ENCODE results near the gene SEMA6A.

Gene SEMA6A

GRCh38 chr5:116575326-116576052 is 866 bp upstream of the SEMA6A start:
- DNase-seq = no peak

- DNase-seq = no peak
Measured at GRCh38 chr5:116573702-116574366, 789 bp downstream of the SEMA6A start.

GRCh38 chr5:116573279-116573701 is 1.3 kb downstream of the SEMA6A start:
- no peak for DNase-seq

GRCh38 chr5:116572350-116573278 is 2.0 kb downstream of the SEMA6A start:
- no peak for DNase-seq

GRCh38 chr5:116571568-116572349 is 2.9 kb downstream of the SEMA6A start:
- no peak for DNase-seq

- DNase-seq = no peak
Measured at GRCh38 chr5:116569999-116570398, 4.6 kb downstream of the SEMA6A start.

GRCh38 chr5:116567106-116567505 is 7.5 kb downstream of the SEMA6A start:
- no peak for DNase-seq

GRCh38 chr5:116566251-116566650 is 8.4 kb downstream of the SEMA6A start:
- DNase-seq = no peak

GRCh38 chr5:116564756-116565490 is 9.7 kb downstream of the SEMA6A start:
- no peak for DNase-seq

- DNase-seq = no peak
Measured at GRCh38 chr5:116564312-116564711, 10.3 kb downstream of the SEMA6A start.

- no peak for DNase-seq
Measured at GRCh38 chr5:116563736-116564308, 10.8 kb downstream of the SEMA6A start.

- DNase-seq = no peak
Measured at GRCh38 chr5:116562669-116563068, 12.0 kb downstream of the SEMA6A start.

- no peak for DNase-seq
Measured at GRCh38 chr5:116561658-116562057, 13.0 kb downstream of the SEMA6A start.

- DNase-seq = no peak
Measured at GRCh38 chr5:116559673-116560164, 14.9 kb downstream of the SEMA6A start.

GRCh38 chr5:116559239-116559638 is 15.4 kb downstream of the SEMA6A start:
- no peak for DNase-seq

- no peak for DNase-seq
Measured at GRCh38 chr5:116557669-116558271, 16.9 kb downstream of the SEMA6A start.

GRCh38 chr5:116554764-116555163 is 19.9 kb downstream of the SEMA6A start:
- no peak for DNase-seq

- no peak for DNase-seq
Measured at GRCh38 chr5:116553366-116553765, 21.3 kb downstream of the SEMA6A start.

GRCh38 chr5:116550082-116550481 is 24.5 kb downstream of the SEMA6A start:
- no peak for DNase-seq

GRCh38 chr5:116546743-116547124 is 27.9 kb downstream of the SEMA6A start:
- no peak for DNase-seq

All from CD4-positive, alpha-beta T cell treated with Interleukin-17A for 4 hours (primary cell).